ENCODE measurements around the gene TPSD1. TPM values are rescaled to one million over a fixed set of nuclear protein-coding genes. Genes with fewer than 3 reads are reported as not detected.
"Not testable (repeated sequence)": the region's sequence is repeated elsewhere in the genome, so short reads cannot be mapped to it uniquely, and the experiment has no call there.

TPSD1 gene
- total RNA-seq, 2 donors from 2014 or later, result not detected

- ATAC-seq; H3K27ac Mint-ChIP-seq; H3K36me3 Mint-ChIP-seq; DNase-seq (ENCODE audit: low spot score); H3K4me1 Mint-ChIP-seq (ENCODE audit: low read depth in 2 of 2); H3K4me3 Mint-ChIP-seq; H3K9me3 Mint-ChIP-seq: not testable (repeated sequence)
- peaks cover 17 to 18% of the 10 kb centered on the region in 2 donors for H3K27me3 Mint-ChIP-seq
Observed at GRCh38 chr16:1292208-1292607, 36.3 kb downstream of the TPSD1 start.

GRCh38 chr16:1292808-1293207 lies 36.9 kb downstream of the TPSD1 start:
- not testable (repeated sequence) for H3K4me1 Mint-ChIP-seq (ENCODE audit: low read depth in 2 of 2); DNase-seq (ENCODE audit: low spot score); H3K36me3 Mint-ChIP-seq; H3K27ac Mint-ChIP-seq; ATAC-seq; H3K9me3 Mint-ChIP-seq; H3K4me3 Mint-ChIP-seq
- peaks cover 15 to 18% of the 10 kb centered on the region in 2 donors for H3K27me3 Mint-ChIP-seq

GRCh38 chr16:1293921-1294656 lies 38.2 kb downstream of the TPSD1 start:
- DNase-seq (ENCODE audit: low spot score), result no peak
- H3K9me3 Mint-ChIP-seq, result no peaks in the 10 kb centered on the region
- no peak overlapping the region for H3K27ac Mint-ChIP-seq
- peaks cover 0 to 5% of the 10 kb centered on the region in 2 donors for H3K4me1 Mint-ChIP-seq (ENCODE audit: low read depth in 2 of 2)
- ATAC-seq, result no peak
- peaks cover 14 to 18% of the 10 kb centered on the region in 2 donors for H3K27me3 Mint-ChIP-seq
- H3K36me3 Mint-ChIP-seq, result no peaks in the 10 kb centered on the region
- H3K4me3 Mint-ChIP-seq, result no peak overlapping the region

- H3K36me3 Mint-ChIP-seq, result no peaks in the 10 kb centered on the region
- H3K27ac Mint-ChIP-seq, result no peak overlapping the region
- no peak for ATAC-seq
- H3K27me3 Mint-ChIP-seq, result peaks cover 12 to 18% of the 10 kb centered on the region in 2 donors
- H3K9me3 Mint-ChIP-seq, result no peaks in the 10 kb centered on the region
- DNase-seq (ENCODE audit: low spot score), result no peak
- no peak overlapping the region for H3K4me3 Mint-ChIP-seq
- peaks cover 0 to 5% of the 10 kb centered on the region in 2 donors for H3K4me1 Mint-ChIP-seq (ENCODE audit: low read depth in 2 of 2)
Observed at GRCh38 chr16:1295465-1295864, 39.6 kb downstream of the TPSD1 start.

GRCh38 chr16:1296688-1297017 lies 40.8 kb downstream of the TPSD1 start:
- H3K9me3 Mint-ChIP-seq; ATAC-seq; H3K4me3 Mint-ChIP-seq; DNase-seq (ENCODE audit: low spot score); H3K36me3 Mint-ChIP-seq; H3K4me1 Mint-ChIP-seq (ENCODE audit: low read depth in 2 of 2); H3K27ac Mint-ChIP-seq: not testable (repeated sequence)
- peaks cover 12 to 18% of the 10 kb centered on the region in 2 donors for H3K27me3 Mint-ChIP-seq

GRCh38 chr16:1297018-1297696 lies 41.3 kb downstream of the TPSD1 start:
- Mint-ChIP-seq H3K4me3 (no peak overlapping the region), H3K4me1 (ENCODE audit: low read depth in 2 of 2) (peaks cover 5% of the 10 kb centered on the region in 2 donors), H3K9me3 (no peaks in the 10 kb centered on the region), H3K27me3 (peaks cover 12 to 18% of the 10 kb centered on the region in 2 donors), H3K27ac (no peak overlapping the region), H3K36me3 (no peaks in the 10 kb centered on the region)
- DNase-seq (ENCODE audit: low spot score) (no peak), ATAC-seq (no peak)

- Mint-ChIP-seq H3K27ac (no peak overlapping the region), H3K27me3 (peaks cover 12 to 18% of the 10 kb centered on the region in 2 donors), H3K4me3 (no peak overlapping the region), H3K36me3 (no peaks in the 10 kb centered on the region), H3K4me1 (ENCODE audit: low read depth in 2 of 2) (peaks cover 5% of the 10 kb centered on the region in 2 donors), H3K9me3 (no peaks in the 10 kb centered on the region)
- DNase-seq (ENCODE audit: low spot score) (no peak), ATAC-seq (no peak)
Observed at GRCh38 chr16:1298406-1298805, 42.5 kb downstream of the TPSD1 start.

GRCh38 chr16:1299012-1299867 lies 43.4 kb downstream of the TPSD1 start:
- Mint-ChIP-seq H3K4me3 (no peak overlapping the region), H3K9me3 (no peaks in the 10 kb centered on the region), H3K36me3 (no peaks in the 10 kb centered on the region), H3K27ac (no peak overlapping the region), H3K27me3 (peaks cover 8 to 13% of the 10 kb centered on the region in 2 donors), H3K4me1 (ENCODE audit: low read depth in 2 of 2) (peaks cover 5 to 10% of the 10 kb centered on the region in 2 donors)
- DNase-seq (ENCODE audit: low spot score) (no peak), ATAC-seq (no peak)

GRCh38 chr16:1299868-1300203 lies 44.0 kb downstream of the TPSD1 start:
- Mint-ChIP-seq H3K36me3 (no peaks in the 10 kb centered on the region), H3K4me1 (ENCODE audit: low read depth in 2 of 2) (peaks cover 7 to 12% of the 10 kb centered on the region in 2 donors), H3K9me3 (no peaks in the 10 kb centered on the region), H3K4me3 (no peak overlapping the region), H3K27ac (no peak overlapping the region), H3K27me3 (peaks cover 4 to 8% of the 10 kb centered on the region in 2 donors)
- DNase-seq (ENCODE audit: low spot score) (no peak), ATAC-seq (no peak)

- ATAC-seq (peak; percentile 78 to 88), DNase-seq (ENCODE audit: low spot score) (peak; percentile 84)
- H3K27me3 Mint-ChIP-seq, result peaks cover 4 to 8% of the 10 kb centered on the region in 2 donors
- H3K27ac Mint-ChIP-seq, result no peak overlapping the region
- H3K4me3 Mint-ChIP-seq, result no peak overlapping the region
- no peaks in the 10 kb centered on the region for H3K36me3 Mint-ChIP-seq
- H3K9me3 Mint-ChIP-seq, result no peaks in the 10 kb centered on the region
- H3K4me1 Mint-ChIP-seq (ENCODE audit: low read depth in 2 of 2), result peaks cover 7 to 12% of the 10 kb centered on the region in 2 donors
Observed at GRCh38 chr16:1300664-1301476, 45.0 kb downstream of the TPSD1 start.

- ATAC-seq (no peak), DNase-seq (ENCODE audit: low spot score) (no peak)
- H3K27me3 Mint-ChIP-seq, result peaks cover 4 to 7% of the 10 kb centered on the region in 2 donors
- no peaks in the 10 kb centered on the region for H3K9me3 Mint-ChIP-seq
- H3K4me1 Mint-ChIP-seq (ENCODE audit: low read depth in 2 of 2), result peaks cover 7 to 12% of the 10 kb centered on the region in 2 donors
- H3K4me3 Mint-ChIP-seq, result peak overlapping the region; percentile 1
- peak overlapping the region in 1 of 2 donors; percentile 72 for H3K27ac Mint-ChIP-seq
- no peaks in the 10 kb centered on the region for H3K36me3 Mint-ChIP-seq
Observed at GRCh38 chr16:1301562-1301961, 45.7 kb downstream of the TPSD1 start.

- peaks cover 23 to 25% of the 10 kb centered on the region in 2 donors for H3K4me1 Mint-ChIP-seq (ENCODE audit: low read depth in 2 of 2)
- DNase-seq (ENCODE audit: low spot score) (no peak), ATAC-seq (no peak)
- H3K9me3 Mint-ChIP-seq, result no peaks in the 10 kb centered on the region
- H3K36me3 Mint-ChIP-seq, result peaks cover 7% of the 10 kb centered on the region
- no peak overlapping the region for H3K4me3 Mint-ChIP-seq
- H3K27me3 Mint-ChIP-seq, result no peaks in the 10 kb centered on the region
- no peak overlapping the region for H3K27ac Mint-ChIP-seq
Observed at GRCh38 chr16:1305823-1306222, 50.0 kb downstream of the TPSD1 start.

- no peaks in the 10 kb centered on the region for H3K9me3 Mint-ChIP-seq
- no peak for DNase-seq (ENCODE audit: low spot score)
- H3K4me3 Mint-ChIP-seq, result no peak overlapping the region
- no peaks in the 10 kb centered on the region for H3K27me3 Mint-ChIP-seq
- H3K36me3 Mint-ChIP-seq, result peaks cover 7% of the 10 kb centered on the region
- no peak for ATAC-seq
- peaks cover 26 to 28% of the 10 kb centered on the region in 2 donors for H3K4me1 Mint-ChIP-seq (ENCODE audit: low read depth in 2 of 2)
- peak overlapping the region in 1 of 2 donors; percentile 28 for H3K27ac Mint-ChIP-seq
Observed at GRCh38 chr16:1306334-1306733, 50.5 kb downstream of the TPSD1 start.
